Testis (tissue), 3 donors: ENCODE measurements around the gene GEMIN2. TPM values are rescaled to one million over a fixed set of nuclear protein-coding genes. Genes with fewer than 3 reads are reported as not detected.
A peak's percentile ranks its signal among the peaks of the same experiment; 100 is the strongest.
"Not testable (repeated sequence)": the region's sequence is repeated elsewhere in the genome, so short reads cannot be mapped to it uniquely, and the experiment has no call there.

Source experiments
- DNase-seq: peaks from one replicate; pipeline ENCODE4 v3.0.0-alpha.2; 2019
- H3K27ac ChIP-seq, 2 donors: fragments of 200-600 bp; sonication (generic); one replicate each; pipeline ENCODE4 v1.5.1; 2019
- H3K27me3 ChIP-seq: fragments of 200-600 bp; sonication (generic); one replicate; pipeline ENCODE4 v1.5.1; 2019
- H3K36me3 ChIP-seq: fragments of 200-600 bp; sonication (generic); one replicate; pipeline ENCODE4 v1.5.1; 2017; ENCODE audit warnings: low read depth; ENCODE audit errors: missing control alignments
- H3K4me1 ChIP-seq: fragments of 200-600 bp; sonication (generic); one replicate; pipeline ENCODE4 v1.5.1; 2019
- H3K4me3 ChIP-seq, 2 donors: fragments of 200-600 bp; sonication (generic); one replicate each; pipeline ENCODE4 v1.5.1; 2017 to 2019
- H3K9me3 ChIP-seq: fragments of 200-600 bp; sonication (generic); one replicate; pipeline ENCODE4 v1.5.1; 2017
- POLR2A ChIP-seq: fragments of 450-650 bp; IDR thresholded peaks from one replicate; pipeline ENCODE4 v1.6.1; 2017; ENCODE audit warnings: antibody characterized with exemption, mild to moderate bottlenecking, moderate library complexity
- WGBS, 2 donors: methylation state at CpG; one replicate each; pipeline ENCODE4 v1.1.5; 2018; 5-methylcytosine and 5-hydroxymethylcytosine counted together
- intact Hi-C: fragments of 100-400 bp; cut with DNase I; formaldehyde crosslinking; loops from one replicate; pipeline ENCODE4 v1.15.1; 2023; ENCODE audit warnings: low total_unique reads
- polyA plus RNA-seq: library from polyadenylated mRNA; stranded (reverse); fragments of 350-450 nt; fragmentation: Illumina TruSeq; extraction: RNeasy Lipid Tissue Mini Kit (QIAGEN cat#74804); gene quantifications from one replicate; pipeline ENCODE4 v1.2.3, GENCODE V29; 2014; ENCODE audit warnings: low read depth, low replicate concordance; ENCODE audit not compliant: insufficient read depth
- total RNA-seq, 2 donors: library from RNA; depleted of rRNA; stranded (reverse); fragments of >200 nt; gene quantifications; one replicate each; pipeline ENCODE4 v1.2.3, GENCODE V29; 2016
- TF ChIP-seq, protein P1 (sequence below), 3 experiments: fragments of 450-650 bp in 2 of 3; fragments of 200-600 bp in 1 of 3; sonication (generic) in 1 of 3; IDR thresholded peaks; one replicate each; pipeline ENCODE4 v1.5.1; 2016 to 2019; ENCODE audit warnings: antibody characterized with exemption in 3 of 3, mild to moderate bottlenecking in 2 of 3, moderate library complexity in 1 of 3

Gene GEMIN2
- total and polyA plus RNA-seq, 3 donors from 2014 or later, result 23.1 to 36.7 (median 28.4) TPM

DNA sequence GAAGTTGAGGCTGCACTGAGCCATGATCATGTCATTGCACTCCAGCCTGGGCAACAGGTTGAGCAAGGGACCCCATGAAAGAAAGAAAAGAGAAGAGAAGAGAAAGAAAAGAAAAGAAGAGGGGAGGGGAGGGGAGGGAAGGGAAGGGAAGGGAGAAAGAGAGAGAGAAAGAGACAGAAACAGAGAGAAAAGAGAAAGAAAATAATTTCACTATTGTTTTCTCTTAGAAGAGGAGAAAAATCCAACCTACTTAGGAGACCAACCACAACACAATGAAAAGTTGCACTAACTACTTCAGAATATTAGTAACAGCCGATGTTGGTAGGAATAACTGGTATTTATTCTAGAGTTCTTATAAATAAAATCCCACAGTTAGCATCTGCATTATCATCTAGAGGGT is 46.4 kb downstream of the GEMIN2 start:
- no peak for TF ChIP-seq POLR2A
- TF ChIP-seq, protein P1, sequence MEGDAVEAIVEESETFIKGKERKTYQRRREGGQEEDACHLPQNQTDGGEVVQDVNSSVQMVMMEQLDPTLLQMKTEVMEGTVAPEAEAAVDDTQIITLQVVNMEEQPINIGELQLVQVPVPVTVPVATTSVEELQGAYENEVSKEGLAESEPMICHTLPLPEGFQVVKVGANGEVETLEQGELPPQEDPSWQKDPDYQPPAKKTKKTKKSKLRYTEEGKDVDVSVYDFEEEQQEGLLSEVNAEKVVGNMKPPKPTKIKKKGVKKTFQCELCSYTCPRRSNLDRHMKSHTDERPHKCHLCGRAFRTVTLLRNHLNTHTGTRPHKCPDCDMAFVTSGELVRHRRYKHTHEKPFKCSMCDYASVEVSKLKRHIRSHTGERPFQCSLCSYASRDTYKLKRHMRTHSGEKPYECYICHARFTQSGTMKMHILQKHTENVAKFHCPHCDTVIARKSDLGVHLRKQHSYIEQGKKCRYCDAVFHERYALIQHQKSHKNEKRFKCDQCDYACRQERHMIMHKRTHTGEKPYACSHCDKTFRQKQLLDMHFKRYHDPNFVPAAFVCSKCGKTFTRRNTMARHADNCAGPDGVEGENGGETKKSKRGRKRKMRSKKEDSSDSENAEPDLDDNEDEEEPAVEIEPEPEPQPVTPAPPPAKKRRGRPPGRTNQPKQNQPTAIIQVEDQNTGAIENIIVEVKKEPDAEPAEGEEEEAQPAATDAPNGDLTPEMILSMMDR (IDR thresholded peaks at IDR 0.05), result no peak
- DNase-seq, result no peak
- intact Hi-C loops, result no loop called here
- no peak overlapping the region for H3K4me3 ChIP-seq
- no peaks in the 10 kb centered on the region for H3K4me1 ChIP-seq
- 96 to 100% methylated on average over 1 of the region's 1 CpG for WGBS, 2 donors
- no peaks in the 10 kb centered on the region for H3K27me3 ChIP-seq
- H3K9me3 ChIP-seq, result no peaks in the 10 kb centered on the region
- H3K27ac ChIP-seq, result no peak overlapping the region
- H3K36me3 ChIP-seq, result no peaks in the 10 kb centered on the region

DNA sequence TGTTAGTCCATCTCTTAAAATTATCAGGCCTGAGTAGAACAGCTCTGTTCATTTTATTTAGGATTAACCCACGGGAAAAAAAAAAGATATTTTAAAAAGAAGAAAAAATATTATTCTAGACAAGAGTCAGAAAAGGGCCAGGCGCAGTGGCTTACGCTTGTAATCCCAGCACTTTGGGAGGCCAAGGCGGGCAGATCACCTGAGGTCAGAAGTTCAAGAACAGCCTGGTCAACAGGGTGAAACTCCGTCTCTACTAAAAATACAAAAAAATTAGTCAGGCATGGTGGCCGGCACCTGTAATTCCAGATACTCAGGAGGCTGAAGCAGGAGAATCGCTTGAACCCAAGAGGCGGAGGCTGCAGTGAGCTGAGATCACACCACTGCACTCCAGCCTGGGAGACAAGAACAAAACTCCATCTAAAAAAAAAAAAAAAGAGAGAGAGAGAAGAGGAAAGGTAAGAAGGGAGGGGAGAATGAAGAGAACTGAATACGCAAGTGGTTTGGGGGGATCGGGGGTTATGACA is 53.7 kb downstream of the GEMIN2 start:
- H3K27ac ChIP-seq, DNase-seq, H3K27me3 ChIP-seq, H3K9me3 ChIP-seq, H3K36me3 ChIP-seq, intact Hi-C loops, H3K4me3 ChIP-seq: not testable (repeated sequence)
- H3K4me1 ChIP-seq, result peaks cover 12% of the 10 kb centered on the region
- 84 to 85% methylated on average over 10 of the region's 10 CpGs for WGBS, 2 donors

DNA sequence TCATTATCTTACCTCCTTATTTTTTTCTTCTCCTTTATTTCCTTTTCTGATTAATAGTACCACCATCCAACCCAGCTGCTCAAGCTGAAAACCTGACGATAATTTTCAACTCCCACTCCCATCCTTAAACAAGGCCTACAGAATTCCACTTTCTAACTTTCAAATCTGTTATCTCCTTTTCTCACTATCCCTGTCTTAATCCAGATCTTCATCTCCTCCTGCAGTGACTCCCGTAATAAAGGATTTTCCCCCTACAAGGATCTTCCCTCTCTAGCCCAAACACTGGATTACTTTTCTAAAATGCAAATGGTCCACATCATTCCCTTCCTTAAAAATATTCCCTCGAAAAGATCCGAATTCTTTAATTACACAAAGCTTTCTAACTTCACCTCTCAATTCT is 54.5 kb downstream of the GEMIN2 start:
- 42 to 47% methylated on average over 4 of the region's 4 CpGs for WGBS, 2 donors
- TF ChIP-seq, protein P1 (IDR thresholded peaks at IDR 0.05), result no peak
- TF ChIP-seq POLR2A, result no peak
- intact Hi-C loops, result no loop called here

DNA sequence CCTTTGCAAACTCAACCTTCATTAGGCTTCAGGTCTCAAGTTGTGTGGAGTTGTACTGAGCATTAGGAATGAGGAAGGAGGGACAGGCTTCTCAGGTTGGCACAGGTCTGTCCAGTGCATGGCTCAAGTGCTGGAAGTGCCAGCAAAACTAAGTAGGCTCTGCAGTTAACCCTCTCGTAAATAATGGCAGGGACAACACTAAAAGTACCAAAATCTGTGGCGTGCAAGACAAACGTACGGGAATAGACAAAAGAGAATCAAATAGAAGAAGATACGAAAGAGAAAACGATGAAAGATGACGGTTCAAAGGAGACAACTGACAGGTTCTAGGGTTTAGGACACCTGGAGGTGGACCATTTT is 55.4 kb downstream of the GEMIN2 start:
- Histone ChIP-seq H3K36me3 (no peaks in the 10 kb centered on the region), H3K9me3 (no peaks in the 10 kb centered on the region), H3K27me3 (no peaks in the 10 kb centered on the region), H3K4me3 (peak overlapping the region; percentile 88 to 99), H3K27ac (peak overlapping the region; percentile 88 to 98), H3K4me1 (peaks cover 12% of the 10 kb centered on the region)
- intact Hi-C loops, result no loop called here
- DNase-seq, result no peak
- WGBS, 2 donors, result 1 to 2% methylated on average over 7 of the region's 7 CpGs
- TF ChIP-seq, protein P1 (IDR thresholded peaks at IDR 0.05), result no peak
- no peak for TF ChIP-seq POLR2A

More for the DNA sequence above, 54.5 kb downstream of the GEMIN2 start:
- H3K27ac ChIP-seq, result no peak overlapping the region
- H3K36me3 ChIP-seq, result no peaks in the 10 kb centered on the region
- no peaks in the 10 kb centered on the region for H3K27me3 ChIP-seq
- H3K4me1 ChIP-seq, result peaks cover 12% of the 10 kb centered on the region
- H3K4me3 ChIP-seq, result peak overlapping the region in 1 of 2 donors; percentile 99
- DNase-seq, result no peak
- H3K9me3 ChIP-seq, result no peaks in the 10 kb centered on the region

DNA sequence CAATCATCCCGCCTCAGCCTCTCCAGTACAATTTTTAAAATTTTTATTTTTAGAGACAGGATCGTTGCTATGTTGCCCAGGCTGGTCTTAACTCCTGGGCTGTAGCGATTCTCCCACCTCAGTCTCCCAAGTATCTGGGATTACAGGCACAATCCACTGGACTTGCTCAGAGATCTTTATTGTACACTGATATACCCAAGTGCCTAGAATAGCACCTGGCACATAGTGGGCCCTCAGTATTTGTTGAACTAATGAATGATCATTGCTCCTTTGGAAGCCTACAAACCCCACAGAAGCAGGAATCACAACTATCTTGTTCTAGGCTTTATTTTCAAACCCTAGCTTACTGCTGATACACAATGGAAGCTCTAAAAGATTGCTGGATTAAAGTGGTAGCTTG is 59.1 kb downstream of the GEMIN2 start:
- no peak overlapping the region for H3K27ac ChIP-seq

More for the DNA sequence above, 59.1 kb downstream of the GEMIN2 start:
- DNase-seq, result no peak
- H3K27me3 ChIP-seq, result no peaks in the 10 kb centered on the region
- no peak for TF ChIP-seq POLR2A
- TF ChIP-seq, protein P1 (IDR thresholded peaks at IDR 0.05), result no peak
- H3K4me1 ChIP-seq, result peaks cover 14% of the 10 kb centered on the region
- no peak overlapping the region for H3K4me3 ChIP-seq
- intact Hi-C loops, result loop anchor here (5.0 kb wide), 1 partner anchor 94 kb away; no protein-coding TSS in a partner anchor
- no peaks in the 10 kb centered on the region for H3K9me3 ChIP-seq
- WGBS, 2 donors, result 75 to 88% methylated on average over 3 of the region's 3 CpGs
- H3K36me3 ChIP-seq, result no peaks in the 10 kb centered on the region
